ENCODE results near the gene EEF1AKMT2. TPM values are rescaled to one million over a fixed set of nuclear protein-coding genes. Genes with fewer than 3 reads are reported as not detected.

Gene EEF1AKMT2
- total and polyA plus RNA-seq, 2 of the 13 experiments (the other 11 are each of a cell fraction or from before 2014, with no cell fraction given), result 11.3 to 19.3 TPM

DNA sequence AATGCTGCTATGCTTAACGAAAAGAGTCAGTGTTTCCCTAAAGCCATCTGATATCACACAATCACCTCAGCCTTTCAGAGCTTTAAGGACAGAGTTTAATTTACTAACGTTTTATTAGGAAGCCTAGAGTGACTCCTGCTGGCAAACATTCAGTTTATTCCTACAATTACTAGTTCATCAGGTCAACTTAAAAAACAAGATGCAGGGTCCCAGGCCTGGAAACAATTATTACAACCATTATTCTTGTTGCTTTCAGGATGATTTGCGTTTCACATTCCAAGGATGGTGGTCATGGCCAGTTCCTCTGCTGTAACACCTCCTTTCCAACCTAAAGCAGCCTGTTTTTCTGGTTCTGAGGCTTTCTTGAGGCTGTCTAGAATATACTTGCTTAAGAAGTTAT lies 46.0 kb downstream of the EEF1AKMT2 start:
- peak overlapping the region; percentile 81; the same call in 1 of the 2 replicates for H3K4me2 ChIP-seq (ENCODE audit: low read depth, low read length)
- WGBS (ENCODE audit: low lambda C conversion rate), result 52% methylated on average over 3 of the region's 3 CpGs
- POLR2A ChIA-PET, result no interaction called here

More for the DNA sequence above, 46.0 kb downstream of the EEF1AKMT2 start:
- intact Hi-C loops (cut with micrococcal nuclease; ENCODE audit: unreplicated experiment) (loop anchor here (2.0 kb wide), 1 partner anchor 215 kb away; no protein-coding TSS in a partner anchor), in situ Hi-C loops (cut with HindIII; ENCODE audit: extremely low pct_ligation_motif_present, low pct_unique_long_range_greater_than_20kb) (no loop called here)
- H3K4me1 ChIP-seq (ENCODE audit: insufficient read depth, low read length), result peaks cover 34% of the 10 kb centered on the region
- no TSS peak for BruUV-seq (replicated peaks)
- DNase-seq (ENCODE audit: low spot score) (peak; percentile 56), ATAC-seq (no peak), FAIRE-seq (peak; percentile 60)
- H3K9me3 ChIP-seq (ENCODE audit: low read length), result no peaks in the 10 kb centered on the region
- peak overlapping the region; percentile 65; the same call in 1 of the 2 replicates for H3K9ac ChIP-seq (ENCODE audit: insufficient read depth, low read depth, low read length)
- H3K27ac ChIP-seq (ENCODE audit: extremely low read length, insufficient read depth, low read length), result peak overlapping the region; percentile 88
- TF ChIP-seq, protein P1, sequence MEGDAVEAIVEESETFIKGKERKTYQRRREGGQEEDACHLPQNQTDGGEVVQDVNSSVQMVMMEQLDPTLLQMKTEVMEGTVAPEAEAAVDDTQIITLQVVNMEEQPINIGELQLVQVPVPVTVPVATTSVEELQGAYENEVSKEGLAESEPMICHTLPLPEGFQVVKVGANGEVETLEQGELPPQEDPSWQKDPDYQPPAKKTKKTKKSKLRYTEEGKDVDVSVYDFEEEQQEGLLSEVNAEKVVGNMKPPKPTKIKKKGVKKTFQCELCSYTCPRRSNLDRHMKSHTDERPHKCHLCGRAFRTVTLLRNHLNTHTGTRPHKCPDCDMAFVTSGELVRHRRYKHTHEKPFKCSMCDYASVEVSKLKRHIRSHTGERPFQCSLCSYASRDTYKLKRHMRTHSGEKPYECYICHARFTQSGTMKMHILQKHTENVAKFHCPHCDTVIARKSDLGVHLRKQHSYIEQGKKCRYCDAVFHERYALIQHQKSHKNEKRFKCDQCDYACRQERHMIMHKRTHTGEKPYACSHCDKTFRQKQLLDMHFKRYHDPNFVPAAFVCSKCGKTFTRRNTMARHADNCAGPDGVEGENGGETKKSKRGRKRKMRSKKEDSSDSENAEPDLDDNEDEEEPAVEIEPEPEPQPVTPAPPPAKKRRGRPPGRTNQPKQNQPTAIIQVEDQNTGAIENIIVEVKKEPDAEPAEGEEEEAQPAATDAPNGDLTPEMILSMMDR (CRISPR knock-in tag; IDR thresholded peaks at IDR 0.05), result peak; percentile 49
- TF ChIP-seq ZNF788 (CRISPR knock-in tag; IDR thresholded peaks at IDR 0.05; ENCODE audit: borderline replicate concordance) (no peak), STAG1 (CRISPR knock-in tag; IDR thresholded peaks at IDR 0.05) (peak; percentile 68), ARID3A (IDR thresholded peaks at IDR 0.05; ENCODE audit: low read depth, low read length) (0 out of 2 replicates have a peak, but pooled peaks have one; percentile 39)
- peaks cover 2 to 5% of the 10 kb centered on the region in 2 experiments; a peak in 3 of 5 replicates for H3K36me3 ChIP-seq (replicated peaks in 1 of 2; ENCODE audit: control insufficient read depth in 1 of 2, insufficient read depth in 2 of 2, low read length in 2 of 2)
- H2AFZ ChIP-seq (ENCODE audit: low read length), result no peak overlapping the region
- CTCF ChIA-PET (ENCODE audit: low intra/inter-chr PET ratio, low total read pairs), result interaction anchor here (0.9 to 2.3 kb wide), 4 partner anchors 113 to 216 kb away, joined by 3 to 11 read pairs (median 4); no protein-coding TSS in a partner anchor
- H3K27me3 ChIP-seq (ENCODE audit: control insufficient read depth in 1 of 2, insufficient read depth in 2 of 2, low read length in 2 of 2), result no peaks in the 10 kb centered on the region; a peak in 1 of 5 replicates
- H3K79me2 ChIP-seq (ENCODE audit: insufficient read depth, low read length), result peaks cover 13% of the 10 kb centered on the region
- 0 out of 6 replicates have a peak overlapping the region, but pooled peaks of 1 of the 3 experiments have one; percentile 59 for H3K4me3 ChIP-seq (replicated peaks in 1 of 3; ENCODE audit: insufficient read depth in 1 of 3, low read depth in 2 of 3, low read length in 3 of 3)
- H4K20me1 ChIP-seq (ENCODE audit: insufficient read depth, low read length), result no peaks in the 10 kb centered on the region
